ENCODE results near the gene PLEKHM3.

PLEKHM3 gene, protein sequence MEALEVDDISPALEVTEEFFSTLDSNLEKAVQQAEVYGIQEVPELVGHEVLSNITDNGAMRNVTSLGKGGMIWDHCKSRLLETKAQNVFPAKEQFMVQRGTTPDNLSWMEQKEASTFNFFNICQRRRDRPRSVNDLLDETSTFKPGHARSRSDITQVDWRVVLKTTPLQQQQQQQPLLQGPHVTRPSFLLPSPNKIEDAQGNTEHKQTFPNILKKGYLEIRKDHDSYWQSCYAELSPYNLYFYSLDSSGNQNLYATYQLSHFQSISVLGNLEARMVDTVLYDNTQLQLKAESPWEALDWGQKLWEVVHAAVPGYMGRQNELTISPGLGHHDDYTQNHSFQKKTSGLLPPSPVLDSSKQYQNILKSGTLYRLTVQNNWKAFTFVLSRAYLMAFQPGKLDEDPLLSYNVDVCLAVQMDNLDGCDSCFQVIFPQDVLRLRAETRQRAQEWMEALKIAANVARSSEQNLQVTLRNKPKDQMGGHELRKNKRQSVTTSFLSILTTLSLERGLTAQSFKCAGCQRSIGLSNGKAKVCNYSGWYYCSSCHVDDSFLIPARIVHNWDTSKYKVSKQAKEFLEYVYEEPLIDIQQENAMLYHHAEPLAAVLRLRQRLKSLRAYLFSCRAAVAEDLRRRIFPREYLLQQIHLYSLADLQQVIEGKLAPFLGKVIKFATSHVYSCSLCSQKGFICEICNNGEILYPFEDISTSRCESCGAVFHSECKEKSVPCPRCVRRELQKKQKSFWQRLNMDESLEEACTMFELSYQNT

DNA sequence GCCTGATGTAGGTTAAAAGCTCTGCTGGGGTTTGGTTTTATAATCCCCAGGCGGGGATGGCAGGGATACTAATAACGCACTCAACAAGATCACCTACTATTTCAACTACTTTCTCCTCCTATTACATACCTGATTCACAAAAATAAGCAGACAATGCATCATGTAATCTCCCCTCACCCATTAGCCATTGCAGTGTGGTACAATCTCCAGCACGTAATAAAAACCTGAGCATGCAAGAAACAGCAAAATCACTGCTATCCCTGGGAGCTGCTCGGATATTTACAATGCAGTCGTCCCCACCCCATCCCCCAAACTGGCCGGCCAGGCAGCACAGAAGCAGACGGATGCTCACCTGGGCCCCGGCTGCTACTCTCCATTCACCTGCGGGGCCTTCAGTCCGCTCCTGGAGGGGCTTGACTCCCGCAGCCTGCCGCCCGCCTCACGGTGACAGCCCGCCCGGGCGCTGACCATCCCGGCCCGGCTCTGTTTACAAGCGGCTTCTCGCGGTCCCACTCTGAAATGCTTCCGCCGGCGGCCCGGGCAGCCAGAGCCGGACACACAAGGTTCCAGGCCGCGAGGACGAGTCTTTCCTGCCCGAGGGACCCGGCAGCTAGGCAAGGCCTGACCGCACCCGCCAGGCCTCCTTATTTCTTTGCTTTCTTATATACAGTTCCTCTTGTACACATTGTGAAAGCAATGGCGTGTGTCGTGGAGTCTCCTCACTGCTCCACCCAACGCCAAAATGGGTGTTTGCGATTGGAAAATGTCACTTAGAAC is at the start of gene PLEKHM3:
Gene PLEKHM3, minus strand, starts transcription at position 491 of the 777 bp plus-strand sequence. CDS start 23,888 bp downstream, outside the sequence.
- peak; percentile 13 to 82 for DNase-seq (ENCODE audit: low read depth in 1 of 2, low spot score in 1 of 2)
- no peak for TF ChIP-seq JUND (IDR thresholded peaks at IDR 0.05; ENCODE audit: low read depth)
- in situ Hi-C loops (cut with HindIII; ENCODE audit: low pct_unique_long_range_greater_than_20kb, low sequenced_read_pairs) = no loop called here

DNA sequence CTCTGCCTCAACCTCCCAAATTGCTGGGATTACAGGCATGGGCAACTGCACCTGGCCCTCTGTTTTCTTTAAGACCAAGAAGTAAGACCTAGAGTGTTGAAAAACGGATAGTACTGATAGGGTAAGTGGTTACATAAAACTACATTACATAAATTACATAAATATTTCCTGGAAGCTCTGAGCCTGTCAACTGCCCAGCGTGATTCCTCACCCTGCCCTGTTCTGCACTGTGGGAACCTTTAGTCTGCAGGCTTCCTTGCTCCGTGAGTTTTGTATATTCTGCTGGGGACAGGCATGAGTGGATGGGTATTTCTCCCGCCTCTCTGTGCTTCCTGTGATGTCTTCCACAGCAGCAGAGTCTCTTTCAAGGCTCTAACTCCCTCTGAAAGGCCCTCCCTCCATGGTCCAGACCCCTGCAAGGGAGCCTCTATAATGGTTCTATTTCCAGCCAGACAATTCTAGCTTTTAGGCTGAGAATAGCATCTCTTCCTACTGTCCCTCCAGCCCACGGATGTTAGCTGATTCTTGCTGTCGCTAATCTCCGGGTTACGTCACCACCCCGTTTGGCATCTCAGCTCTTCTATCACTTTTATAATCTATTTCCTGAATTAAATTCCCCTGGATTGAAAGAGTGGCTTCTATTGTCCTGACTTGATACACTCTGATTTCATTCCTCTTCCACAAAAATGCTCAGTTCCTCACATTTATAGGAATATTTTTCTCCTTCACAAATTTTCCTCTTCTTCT is 49.5 kb upstream of the PLEKHM3 start:
- no peak for DNase-seq (ENCODE audit: low read depth in 1 of 2, low spot score in 1 of 2)
- in situ Hi-C loops (cut with HindIII; ENCODE audit: low pct_unique_long_range_greater_than_20kb, low sequenced_read_pairs) = no loop called here
- TF ChIP-seq JUND (IDR thresholded peaks at IDR 0.05; ENCODE audit: low read depth) = no peak

DNA sequence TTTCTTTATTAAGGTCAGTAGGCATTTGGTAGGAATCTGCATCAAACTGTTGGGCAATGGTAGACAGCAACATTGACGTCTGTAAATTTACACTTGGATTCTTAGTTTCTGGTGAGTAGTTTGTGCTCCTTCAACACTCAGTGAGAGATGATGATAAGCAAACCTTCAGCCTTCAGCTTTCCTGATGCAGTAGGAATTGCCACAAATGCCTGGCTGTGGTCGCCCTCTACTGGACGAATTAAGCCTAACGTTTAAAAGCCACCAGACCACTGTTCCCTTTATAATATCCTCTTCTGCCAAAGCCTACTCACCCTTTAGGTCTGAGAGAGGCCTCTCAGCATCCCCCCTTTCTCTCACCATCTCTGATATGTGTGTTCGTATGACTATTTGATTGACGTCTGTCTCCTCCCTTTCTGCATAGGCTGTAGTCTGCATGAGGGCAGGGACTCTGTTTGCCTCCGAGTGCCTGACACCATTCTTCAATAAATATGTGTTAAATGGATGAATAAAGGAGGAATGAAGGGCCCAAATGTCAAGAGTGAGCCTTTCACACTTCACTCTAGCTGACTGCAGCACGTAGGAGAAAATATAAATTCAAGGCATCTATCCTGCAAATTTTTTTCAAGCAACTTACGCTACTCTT is 47.0 kb upstream of the PLEKHM3 start:
- TF ChIP-seq JUND (IDR thresholded peaks at IDR 0.05; ENCODE audit: low read depth) = no peak
- peak; percentile 13 to 60 for DNase-seq (ENCODE audit: low read depth in 1 of 2, low spot score in 1 of 2)
- in situ Hi-C loops (cut with HindIII; ENCODE audit: low pct_unique_long_range_greater_than_20kb, low sequenced_read_pairs) = no loop called here

DNA sequence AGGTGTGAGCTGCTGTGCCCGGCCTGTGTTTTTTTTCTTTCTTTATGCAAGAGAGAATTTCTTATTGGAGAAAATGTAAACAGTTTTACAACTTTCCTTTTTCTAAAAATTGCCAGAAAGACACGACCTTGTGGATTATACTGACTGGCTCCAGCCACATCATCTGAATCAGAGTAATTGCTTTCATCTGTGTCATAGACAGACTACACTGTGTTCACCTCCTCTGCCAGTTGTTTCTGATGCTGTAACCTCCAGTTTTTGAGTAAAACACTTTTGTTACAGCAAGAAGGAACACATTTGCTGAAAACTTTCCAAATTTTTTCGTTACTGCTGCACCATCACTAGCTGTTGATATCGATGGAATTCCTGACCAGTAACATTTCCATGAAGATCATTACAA is 43.9 kb upstream of the PLEKHM3 start:
- no peak for TF ChIP-seq JUND (IDR thresholded peaks at IDR 0.05; ENCODE audit: low read depth)
- in situ Hi-C loops (cut with HindIII; ENCODE audit: low pct_unique_long_range_greater_than_20kb, low sequenced_read_pairs) = no loop called here
- DNase-seq (ENCODE audit: low read depth in 1 of 2, low spot score in 1 of 2) = no peak

DNA sequence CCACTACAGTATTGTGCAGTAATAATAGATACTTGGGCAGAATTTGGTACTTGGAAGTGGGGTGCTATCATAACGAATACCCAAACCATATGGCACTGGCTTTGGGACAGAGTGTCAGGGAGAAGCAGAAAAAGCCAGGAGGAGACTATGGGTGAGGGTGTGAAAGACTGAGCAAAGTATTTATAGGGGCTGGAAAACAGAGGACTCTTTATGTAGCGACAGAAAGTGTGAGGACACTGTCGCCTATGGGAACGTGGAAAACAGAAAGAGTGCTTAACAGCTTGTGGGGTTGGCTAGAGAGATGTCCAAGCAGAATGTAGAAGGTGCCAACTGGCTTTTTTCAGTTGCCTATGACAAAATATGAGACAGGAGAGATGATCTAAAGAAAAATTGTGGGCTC is 40.7 kb upstream of the PLEKHM3 start:
- DNase-seq (ENCODE audit: low read depth in 1 of 2, low spot score in 1 of 2) = no peak
- no peak for TF ChIP-seq JUND (IDR thresholded peaks at IDR 0.05; ENCODE audit: low read depth)
- in situ Hi-C loops (cut with HindIII; ENCODE audit: low pct_unique_long_range_greater_than_20kb, low sequenced_read_pairs) = no loop called here

DNA sequence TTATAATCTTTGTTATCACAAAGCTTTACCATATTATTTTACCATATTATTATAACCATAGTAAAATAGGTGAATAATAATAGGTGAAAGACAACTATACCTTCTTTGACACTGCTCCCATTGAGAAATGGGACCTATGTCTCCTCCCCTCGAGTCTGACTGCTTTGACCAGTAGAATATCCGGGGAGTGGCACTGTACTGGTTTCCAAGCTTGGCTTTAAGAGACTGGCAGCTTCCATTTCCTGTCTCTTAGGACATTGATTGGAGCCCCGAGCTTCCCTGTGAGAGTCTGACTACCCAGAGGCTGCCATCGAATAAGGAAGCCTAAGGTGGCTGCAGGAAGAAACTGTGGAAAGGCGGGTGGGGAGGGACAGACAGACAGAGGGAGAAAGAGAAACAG is 40.1 kb upstream of the PLEKHM3 start:
- DNase-seq (ENCODE audit: low read depth in 1 of 2, low spot score in 1 of 2) = no peak
- no peak for TF ChIP-seq JUND (IDR thresholded peaks at IDR 0.05; ENCODE audit: low read depth)
- in situ Hi-C loops (cut with HindIII; ENCODE audit: low pct_unique_long_range_greater_than_20kb, low sequenced_read_pairs) = no loop called here

DNA sequence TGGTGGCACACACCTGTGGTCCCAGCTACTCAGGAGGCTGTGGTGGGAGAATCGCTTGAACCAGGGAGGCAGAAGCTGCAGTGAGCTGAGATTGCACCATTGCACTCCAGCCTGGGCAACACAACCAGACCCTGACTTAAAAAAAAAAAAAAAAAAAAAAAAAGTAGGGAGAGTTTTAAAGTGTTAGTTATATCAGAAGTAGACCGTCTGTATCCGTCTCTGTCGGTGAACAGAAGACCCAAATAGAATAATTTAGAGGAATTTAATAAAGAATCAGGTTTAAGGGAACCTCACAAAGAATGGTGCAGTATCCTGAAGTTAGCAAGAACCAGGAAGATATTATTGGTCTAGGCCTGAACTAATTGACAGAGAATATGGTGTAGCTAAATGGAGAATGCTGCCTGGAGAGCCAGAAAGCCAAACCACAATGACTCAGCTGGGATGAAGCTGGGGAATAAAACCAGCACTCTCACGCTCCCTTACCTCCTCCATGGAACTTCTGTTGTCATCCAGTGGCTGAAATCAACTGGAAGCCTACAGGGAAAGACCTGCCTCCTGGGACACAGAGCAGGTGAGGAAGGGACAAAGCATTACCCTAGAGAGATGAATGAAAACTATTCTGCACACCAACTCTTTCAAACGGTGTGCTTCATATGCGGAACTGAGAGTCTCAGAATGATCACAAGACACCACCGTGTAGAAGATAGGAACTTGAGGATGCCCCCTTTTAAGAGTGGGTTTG is 39.1 kb upstream of the PLEKHM3 start:
- TF ChIP-seq JUND (IDR thresholded peaks at IDR 0.05; ENCODE audit: low read depth) = no peak
- DNase-seq (ENCODE audit: low read depth in 1 of 2, low spot score in 1 of 2) = no peak
- in situ Hi-C loops (cut with HindIII; ENCODE audit: low pct_unique_long_range_greater_than_20kb, low sequenced_read_pairs) = no loop called here

DNA sequence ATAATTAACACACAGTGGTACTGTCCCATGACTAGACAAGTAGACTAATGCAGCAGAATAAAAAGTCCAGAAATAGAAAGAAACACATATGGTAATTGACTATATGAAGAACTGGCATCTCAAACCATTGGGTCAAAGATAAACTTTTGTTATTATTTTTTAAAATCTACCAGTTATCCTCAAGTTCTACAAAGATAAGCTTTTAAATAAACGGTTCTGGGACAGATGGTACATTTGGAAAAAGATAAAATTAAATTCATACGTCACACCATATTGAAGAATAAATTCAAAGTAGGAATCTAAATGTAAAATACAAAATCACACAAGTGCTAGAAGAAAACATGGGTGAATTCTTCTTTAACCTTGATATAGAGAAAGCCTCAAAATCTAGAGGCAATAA is 37.6 kb upstream of the PLEKHM3 start:
- in situ Hi-C loops (cut with HindIII; ENCODE audit: low pct_unique_long_range_greater_than_20kb, low sequenced_read_pairs) = no loop called here
- no peak for TF ChIP-seq JUND (IDR thresholded peaks at IDR 0.05; ENCODE audit: low read depth)
- no peak for DNase-seq (ENCODE audit: low read depth in 1 of 2, low spot score in 1 of 2)

DNA sequence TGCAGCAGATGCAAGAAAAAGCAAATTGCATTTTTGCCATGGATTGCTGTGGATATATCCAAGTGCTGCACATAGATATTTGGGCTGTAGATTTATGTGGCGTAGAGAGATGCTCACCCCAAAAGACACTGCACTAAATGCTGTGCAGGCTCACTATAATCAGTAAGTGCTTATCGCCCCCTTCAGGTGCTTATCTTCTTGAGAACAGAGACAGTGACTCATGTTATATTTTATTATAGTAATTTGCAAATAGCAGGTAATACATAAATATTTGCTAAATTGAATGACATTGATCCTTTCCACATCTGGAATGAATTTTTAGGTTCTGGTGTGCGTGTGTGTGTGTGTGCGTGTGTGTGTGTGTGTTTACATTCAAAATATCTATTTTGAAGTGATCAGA is 36.8 kb upstream of the PLEKHM3 start:
- no peak for TF ChIP-seq JUND (IDR thresholded peaks at IDR 0.05; ENCODE audit: low read depth)
- DNase-seq (ENCODE audit: low read depth in 1 of 2, low spot score in 1 of 2) = no peak
- in situ Hi-C loops (cut with HindIII; ENCODE audit: low pct_unique_long_range_greater_than_20kb, low sequenced_read_pairs) = no loop called here

DNA sequence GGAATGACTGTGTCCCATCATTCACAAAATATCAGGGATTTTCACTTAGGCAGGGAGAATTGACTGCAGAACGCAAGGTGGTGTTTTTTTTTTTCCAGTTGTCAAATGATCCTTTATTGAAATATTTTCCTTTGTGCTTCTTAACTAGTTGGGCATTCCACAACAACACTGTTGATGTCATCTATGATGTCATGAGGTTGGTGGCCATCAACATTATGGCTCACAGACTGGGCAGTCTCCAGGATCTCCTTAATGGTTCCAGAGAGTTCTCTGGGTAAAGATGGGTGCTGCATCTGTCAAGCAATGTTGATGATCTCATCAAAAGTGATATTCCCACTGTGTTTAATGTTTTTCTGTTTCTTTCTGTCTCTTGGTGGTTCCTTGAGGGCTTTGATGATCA is 31.8 kb upstream of the PLEKHM3 start:
- in situ Hi-C loops (cut with HindIII; ENCODE audit: low pct_unique_long_range_greater_than_20kb, low sequenced_read_pairs) = no loop called here
- DNase-seq (ENCODE audit: low read depth in 1 of 2, low spot score in 1 of 2) = no peak
- TF ChIP-seq JUND (IDR thresholded peaks at IDR 0.05; ENCODE audit: low read depth) = no peak

DNA sequence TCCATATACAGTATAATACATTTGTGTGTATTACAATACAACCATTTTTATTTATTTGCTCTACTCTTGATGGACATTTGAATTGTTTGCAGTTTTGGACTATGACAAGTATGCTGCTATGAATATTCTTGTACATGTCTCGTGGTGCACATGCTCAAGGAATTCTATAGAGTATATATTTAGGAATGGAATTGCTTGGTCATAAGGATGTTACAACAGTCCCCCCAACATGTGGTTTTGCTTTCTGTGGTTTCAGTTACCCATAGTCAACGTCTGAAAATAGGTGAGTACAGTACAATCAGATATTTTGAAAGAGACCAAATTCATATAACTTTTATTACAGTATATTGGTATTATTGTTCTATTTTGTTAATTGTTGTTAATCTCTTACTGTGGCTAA is 24.1 kb upstream of the PLEKHM3 start:
- DNase-seq (ENCODE audit: low read depth in 1 of 2, low spot score in 1 of 2) = no peak
- no peak for TF ChIP-seq JUND (IDR thresholded peaks at IDR 0.05; ENCODE audit: low read depth)
- in situ Hi-C loops (cut with HindIII; ENCODE audit: low pct_unique_long_range_greater_than_20kb, low sequenced_read_pairs) = no loop called here
